ENCODE measurements around the gene SLAMF7. TPM values are rescaled to one million over a fixed set of nuclear protein-coding genes. Genes with fewer than 3 reads are reported as not detected.

SLAMF7 gene
- total and polyA plus RNA-seq, 5 donors from 2014 or later = 0.07 to 0.88 (median 0.17) TPM

GRCh38 chr1:160789702-160790611 lies 50.9 kb downstream of the SLAMF7 start:
- H3K27ac ChIP-seq (ENCODE audit: insufficient read depth, low read length, poor library complexity, severe bottlenecking) = no peak overlapping the region
- peak; percentile 66 for ATAC-seq (ENCODE audit: low read depth in 2 of 2)

GRCh38 chr1:160794376-160794775 lies 55.3 kb downstream of the SLAMF7 start:
- Histone ChIP-seq H3K27ac (ENCODE audit: insufficient read depth, low read length, poor library complexity, severe bottlenecking) (no peak overlapping the region), H3K4me3 (ENCODE audit: low read depth, low read length) (no peak overlapping the region), H3K36me3 (ENCODE audit: control insufficient read depth, insufficient read depth, low read length) (no peaks in the 10 kb centered on the region), H3K4me1 (ENCODE audit: control insufficient read depth, insufficient read depth, low read length, poor library complexity, severe bottlenecking) (peaks cover 43% of the 10 kb centered on the region), H3K27me3 (ENCODE audit: control insufficient read depth, insufficient read depth, low read length) (no peaks in the 10 kb centered on the region), H3K9me3 (ENCODE audit: control insufficient read depth in 2 of 2, low read length in 2 of 2) (no peaks in the 10 kb centered on the region)
- DNase-seq (no peak), ATAC-seq (ENCODE audit: low read depth in 2 of 2) (no peak)
- Mint-ChIP-seq H3K27ac (peak overlapping the region; percentile 64 to 96 (median 72)), H3K9me3 (no peaks in the 10 kb centered on the region), H3K4me3 (peak overlapping the region in 1 of 4 donors; percentile 50), H3K27me3 (no peaks in the 10 kb centered on the region), H3K36me3 (peaks cover 9% of the 10 kb centered on the region), H3K4me1 (peaks cover 13 to 54% (median 29%) of the 10 kb centered on the region in 4 donors)

More at GRCh38 chr1:160789702-160790611, 50.9 kb downstream of the SLAMF7 start:
- Mint-ChIP-seq H3K36me3 (no peaks in the 10 kb centered on the region), H3K4me1 (peaks cover 0 to 20% (median 3%) of the 10 kb centered on the region in 4 donors), H3K4me3 (no peak overlapping the region), H3K27ac (peak overlapping the region; percentile 34 to 74 (median 53)), H3K27me3 (no peaks in the 10 kb centered on the region), H3K9me3 (no peaks in the 10 kb centered on the region)
- peaks cover under 1% of the 10 kb centered on the region for H3K4me1 ChIP-seq (ENCODE audit: control insufficient read depth, insufficient read depth, low read length, poor library complexity, severe bottlenecking)
- no peaks in the 10 kb centered on the region for H3K27me3 ChIP-seq (ENCODE audit: control insufficient read depth, insufficient read depth, low read length)
- H3K36me3 ChIP-seq (ENCODE audit: control insufficient read depth, insufficient read depth, low read length) = no peaks in the 10 kb centered on the region
- no peaks in the 10 kb centered on the region for H3K9me3 ChIP-seq (ENCODE audit: control insufficient read depth in 2 of 2, low read length in 2 of 2)
- DNase-seq = peak in 1 of 3 donors; percentile 22
- H3K4me3 ChIP-seq (ENCODE audit: low read depth, low read length) = no peak overlapping the region

- H3K4me1 ChIP-seq (ENCODE audit: control insufficient read depth, insufficient read depth, low read length, poor library complexity, severe bottlenecking) = peaks cover 56% of the 10 kb centered on the region
- Mint-ChIP-seq H3K4me3 (peak within 1 kb of the TSS; percentile 95 to 98 (median 98)), H3K36me3 (peaks cover 24% of the 10 kb centered on the region), H3K27ac (peak within 1 kb of the TSS; percentile 96 to 99 (median 96)), H3K27me3 (no peaks in the 10 kb centered on the region), H3K4me1 (peaks cover 19 to 57% (median 43%) of the 10 kb centered on the region in 4 donors), H3K9me3 (peaks cover 0 to 2% (median 0%) of the 10 kb centered on the region in 7 donors)
- no peaks in the 10 kb centered on the region for H3K9me3 ChIP-seq (ENCODE audit: control insufficient read depth in 2 of 2, low read length in 2 of 2)
- H3K36me3 ChIP-seq (ENCODE audit: control insufficient read depth, insufficient read depth, low read length) = peaks cover 7% of the 10 kb centered on the region
- peak within 1 kb of the TSS; percentile 98 for H3K4me3 ChIP-seq (ENCODE audit: low read depth, low read length)
- H3K27me3 ChIP-seq (ENCODE audit: control insufficient read depth, insufficient read depth, low read length) = no peaks in the 10 kb centered on the region
- peak; percentile 89 to 92 for ATAC-seq (ENCODE audit: low read depth in 2 of 2)
- peak; percentile 74 to 95 (median 94) for DNase-seq
- peak within 1 kb of the TSS; percentile 86 for H3K27ac ChIP-seq (ENCODE audit: insufficient read depth, low read length, poor library complexity, severe bottlenecking)
These were observed 56.9 kb downstream of the SLAMF7 start, which contains the start of gene LY9 for GRCh38 chr1:160795951-160796383. TSS of gene LY9 (plus strand) at chr1:160796174. CDS start at chr1:160796188, 14 bp downstream.

- H3K27me3 Mint-ChIP-seq = no peaks in the 10 kb centered on the region
- H3K4me1 ChIP-seq (ENCODE audit: control insufficient read depth, insufficient read depth, low read length, poor library complexity, severe bottlenecking) = peaks cover 67% of the 10 kb centered on the region
- H3K27ac Mint-ChIP-seq = peak overlapping the region; percentile 96 to 99 (median 96)
- peak overlapping the region; percentile 98 for H3K4me3 ChIP-seq (ENCODE audit: low read depth, low read length)
- H3K27ac ChIP-seq (ENCODE audit: insufficient read depth, low read length, poor library complexity, severe bottlenecking) = peak overlapping the region; percentile 86
- peaks cover 31% of the 10 kb centered on the region for H3K36me3 Mint-ChIP-seq
- no peak for DNase-seq
- H3K36me3 ChIP-seq (ENCODE audit: control insufficient read depth, insufficient read depth, low read length) = peaks cover 15% of the 10 kb centered on the region
- no peaks in the 10 kb centered on the region for H3K27me3 ChIP-seq (ENCODE audit: control insufficient read depth, insufficient read depth, low read length)
- peaks cover 26 to 63% (median 50%) of the 10 kb centered on the region in 4 donors for H3K4me1 Mint-ChIP-seq
- no peaks in the 10 kb centered on the region for H3K9me3 ChIP-seq (ENCODE audit: control insufficient read depth in 2 of 2, low read length in 2 of 2)
- peaks cover 0 to 2% (median 0%) of the 10 kb centered on the region in 7 donors for H3K9me3 Mint-ChIP-seq
- ATAC-seq (ENCODE audit: low read depth in 2 of 2) = no peak
- H3K4me3 Mint-ChIP-seq = peak overlapping the region; percentile 95 to 98 (median 98)
These were observed 58.2 kb downstream of the SLAMF7 start for GRCh38 chr1:160797271-160797709.

GRCh38 chr1:160797861-160798273 lies 58.8 kb downstream of the SLAMF7 start:
- peak overlapping the region; percentile 95 to 98 (median 98) for H3K4me3 Mint-ChIP-seq
- peaks cover 0 to 2% (median 0%) of the 10 kb centered on the region in 7 donors for H3K9me3 Mint-ChIP-seq
- H3K4me1 Mint-ChIP-seq = peaks cover 26 to 67% (median 52%) of the 10 kb centered on the region in 4 donors
- Histone ChIP-seq H3K4me3 (ENCODE audit: low read depth, low read length) (peak overlapping the region; percentile 98), H3K4me1 (ENCODE audit: control insufficient read depth, insufficient read depth, low read length, poor library complexity, severe bottlenecking) (peaks cover 68% of the 10 kb centered on the region), H3K36me3 (ENCODE audit: control insufficient read depth, insufficient read depth, low read length) (peaks cover 21% of the 10 kb centered on the region), H3K9me3 (ENCODE audit: control insufficient read depth in 2 of 2, low read length in 2 of 2) (no peaks in the 10 kb centered on the region), H3K27me3 (ENCODE audit: control insufficient read depth, insufficient read depth, low read length) (no peaks in the 10 kb centered on the region), H3K27ac (ENCODE audit: insufficient read depth, low read length, poor library complexity, severe bottlenecking) (peak overlapping the region; percentile 86)
- H3K27me3 Mint-ChIP-seq = no peaks in the 10 kb centered on the region
- ATAC-seq (ENCODE audit: low read depth in 2 of 2) (peak; percentile 68 to 70), DNase-seq (peak; percentile 19 to 89 (median 77))
- H3K36me3 Mint-ChIP-seq = peaks cover 36% of the 10 kb centered on the region
- peak overlapping the region; percentile 96 to 99 (median 96) for H3K27ac Mint-ChIP-seq

- DNase-seq = no peak
- peak overlapping the region; percentile 86 for H3K27ac ChIP-seq (ENCODE audit: insufficient read depth, low read length, poor library complexity, severe bottlenecking)
These were observed 59.4 kb downstream of the SLAMF7 start for GRCh38 chr1:160798439-160798838.

GRCh38 chr1:160799641-160800040 lies 60.6 kb downstream of the SLAMF7 start:
- H3K27me3 Mint-ChIP-seq = no peaks in the 10 kb centered on the region
- ATAC-seq (ENCODE audit: low read depth in 2 of 2) (no peak), DNase-seq (no peak)
- peaks cover 0 to 4% (median 0%) of the 10 kb centered on the region in 7 donors for H3K9me3 Mint-ChIP-seq
- peaks cover 31 to 77% (median 60%) of the 10 kb centered on the region in 4 donors for H3K4me1 Mint-ChIP-seq
- Histone ChIP-seq H3K36me3 (ENCODE audit: control insufficient read depth, insufficient read depth, low read length) (peaks cover 38% of the 10 kb centered on the region), H3K9me3 (ENCODE audit: control insufficient read depth in 2 of 2, low read length in 2 of 2) (no peaks in the 10 kb centered on the region), H3K27me3 (ENCODE audit: control insufficient read depth, insufficient read depth, low read length) (no peaks in the 10 kb centered on the region), H3K27ac (ENCODE audit: insufficient read depth, low read length, poor library complexity, severe bottlenecking) (no peak overlapping the region), H3K4me3 (ENCODE audit: low read depth, low read length) (peak overlapping the region; percentile 98), H3K4me1 (ENCODE audit: control insufficient read depth, insufficient read depth, low read length, poor library complexity, severe bottlenecking) (peaks cover 71% of the 10 kb centered on the region)
- peak overlapping the region; percentile 96 to 99 (median 96) for H3K27ac Mint-ChIP-seq
- H3K4me3 Mint-ChIP-seq = peak overlapping the region; percentile 95 to 98 (median 98)
- peaks cover 49% of the 10 kb centered on the region for H3K36me3 Mint-ChIP-seq

More at GRCh38 chr1:160798439-160798838, 59.4 kb downstream of the SLAMF7 start:
- Histone ChIP-seq H3K9me3 (ENCODE audit: control insufficient read depth in 2 of 2, low read length in 2 of 2) (no peaks in the 10 kb centered on the region), H3K27me3 (ENCODE audit: control insufficient read depth, insufficient read depth, low read length) (no peaks in the 10 kb centered on the region), H3K4me3 (ENCODE audit: low read depth, low read length) (peak overlapping the region; percentile 98), H3K4me1 (ENCODE audit: control insufficient read depth, insufficient read depth, low read length, poor library complexity, severe bottlenecking) (peaks cover 71% of the 10 kb centered on the region), H3K36me3 (ENCODE audit: control insufficient read depth, insufficient read depth, low read length) (peaks cover 27% of the 10 kb centered on the region)
- H3K27me3 Mint-ChIP-seq = no peaks in the 10 kb centered on the region
- peaks cover 0 to 2% (median 0%) of the 10 kb centered on the region in 7 donors for H3K9me3 Mint-ChIP-seq
- no peak for ATAC-seq (ENCODE audit: low read depth in 2 of 2)
- peaks cover 40% of the 10 kb centered on the region for H3K36me3 Mint-ChIP-seq
- H3K4me1 Mint-ChIP-seq = peaks cover 26 to 71% (median 54%) of the 10 kb centered on the region in 4 donors
- H3K27ac Mint-ChIP-seq = peak overlapping the region; percentile 96 to 99 (median 96)
- peak overlapping the region; percentile 95 to 98 (median 98) for H3K4me3 Mint-ChIP-seq

Data from CD4-positive, CD25-positive, alpha-beta regulatory T cell (primary cell).